ENCODE measurements around the gene CHRNA4.

GRCh38 chr20:63394069-63394919, 33.1 kb upstream of the CHRNA4 start:
- TF ChIP-seq, protein P1, sequence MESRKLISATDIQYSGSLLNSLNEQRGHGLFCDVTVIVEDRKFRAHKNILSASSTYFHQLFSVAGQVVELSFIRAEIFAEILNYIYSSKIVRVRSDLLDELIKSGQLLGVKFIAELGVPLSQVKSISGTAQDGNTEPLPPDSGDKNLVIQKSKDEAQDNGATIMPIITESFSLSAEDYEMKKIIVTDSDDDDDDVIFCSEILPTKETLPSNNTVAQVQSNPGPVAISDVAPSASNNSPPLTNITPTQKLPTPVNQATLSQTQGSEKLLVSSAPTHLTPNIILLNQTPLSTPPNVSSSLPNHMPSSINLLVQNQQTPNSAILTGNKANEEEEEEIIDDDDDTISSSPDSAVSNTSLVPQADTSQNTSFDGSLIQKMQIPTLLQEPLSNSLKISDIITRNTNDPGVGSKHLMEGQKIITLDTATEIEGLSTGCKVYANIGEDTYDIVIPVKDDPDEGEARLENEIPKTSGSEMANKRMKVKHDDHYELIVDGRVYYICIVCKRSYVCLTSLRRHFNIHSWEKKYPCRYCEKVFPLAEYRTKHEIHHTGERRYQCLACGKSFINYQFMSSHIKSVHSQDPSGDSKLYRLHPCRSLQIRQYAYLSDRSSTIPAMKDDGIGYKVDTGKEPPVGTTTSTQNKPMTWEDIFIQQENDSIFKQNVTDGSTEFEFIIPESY (CRISPR knock-in tag; IDR thresholded peaks at IDR 0.05), result no peak
- TF ChIP-seq THRAP3 (IDR thresholded peaks at IDR 0.05; ENCODE audit: borderline replicate concordance) (no peak), ZNF124 (CRISPR knock-in tag; IDR thresholded peaks at IDR 0.05) (no peak), KDM2B (CRISPR knock-in tag; IDR thresholded peaks at IDR 0.05) (no peak), ZFP91 (CRISPR knock-in tag; IDR thresholded peaks at IDR 0.05) (no peak), HNRNPK (IDR thresholded peaks at IDR 0.05; ENCODE audit: low read depth, low read length, poor library complexity, severe bottlenecking) (no peak), MXI1 (IDR thresholded peaks at IDR 0.05; ENCODE audit: low read depth, low read length) (no peak), ATF7 (IDR thresholded peaks at IDR 0.05) (no peak), DPF2 (IDR thresholded peaks at IDR 0.05) (no peak), KLF10 (CRISPR knock-in tag; IDR thresholded peaks at IDR 0.05) (no peak), NR3C1 (CRISPR knock-in tag; IDR thresholded peaks at IDR 0.05) (no peak), EP300 (IDR thresholded peaks at IDR 0.05; ENCODE audit: low read length) (no peak), ARID2 (IDR thresholded peaks at IDR 0.05) (no peak)
- TF ChIP-seq, protein P2, sequence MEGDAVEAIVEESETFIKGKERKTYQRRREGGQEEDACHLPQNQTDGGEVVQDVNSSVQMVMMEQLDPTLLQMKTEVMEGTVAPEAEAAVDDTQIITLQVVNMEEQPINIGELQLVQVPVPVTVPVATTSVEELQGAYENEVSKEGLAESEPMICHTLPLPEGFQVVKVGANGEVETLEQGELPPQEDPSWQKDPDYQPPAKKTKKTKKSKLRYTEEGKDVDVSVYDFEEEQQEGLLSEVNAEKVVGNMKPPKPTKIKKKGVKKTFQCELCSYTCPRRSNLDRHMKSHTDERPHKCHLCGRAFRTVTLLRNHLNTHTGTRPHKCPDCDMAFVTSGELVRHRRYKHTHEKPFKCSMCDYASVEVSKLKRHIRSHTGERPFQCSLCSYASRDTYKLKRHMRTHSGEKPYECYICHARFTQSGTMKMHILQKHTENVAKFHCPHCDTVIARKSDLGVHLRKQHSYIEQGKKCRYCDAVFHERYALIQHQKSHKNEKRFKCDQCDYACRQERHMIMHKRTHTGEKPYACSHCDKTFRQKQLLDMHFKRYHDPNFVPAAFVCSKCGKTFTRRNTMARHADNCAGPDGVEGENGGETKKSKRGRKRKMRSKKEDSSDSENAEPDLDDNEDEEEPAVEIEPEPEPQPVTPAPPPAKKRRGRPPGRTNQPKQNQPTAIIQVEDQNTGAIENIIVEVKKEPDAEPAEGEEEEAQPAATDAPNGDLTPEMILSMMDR (IDR thresholded peaks at IDR 0.05 in 2 of 3, conservative IDR thresholded peaks at IDR 0.05 in 1 of 3; ENCODE audit: insufficient read depth in 2 of 3, low read depth in 1 of 3, low read length in 3 of 3), result no peak

Measured in K562 (cell line).